Activated CD4-positive, alpha-beta T cell treated with anti-CD3 and anti-CD28 coated beads, Interleukin-2, amount 50 U/mL, for 4 hours (primary cell): ENCODE results near the gene SSTR5.

Experiments used
- DNase-seq, 2 experiments: peaks; one replicate each; pipeline ENCODE4 v3.0.0-alpha.2; 2020

SSTR5 gene

GRCh38 chr16:1127101-1127500 is 54.6 kb downstream of the SSTR5 start:
- no peak for DNase-seq

- DNase-seq, result no peak
Measured at GRCh38 chr16:1127971-1128715, 55.6 kb downstream of the SSTR5 start.

GRCh38 chr16:1129106-1129960 is 56.8 kb downstream of the SSTR5 start:
- DNase-seq, result no peak

GRCh38 chr16:1130382-1130781 is 57.8 kb downstream of the SSTR5 start:
- no peak for DNase-seq
